A673 (cell line): Measurements from ENCODE around the gene SPTA1.

ENCODE experiments used
- EZH2 ChIP-seq: fragments of 200-600 bp; sonication (generic); IDR thresholded peaks from 2 replicates; pipeline ENCODE4 v1.6.1; 2017; ENCODE audit warnings: borderline replicate concordance, low read depth, mild to moderate bottlenecking, mixed read lengths, antibody characterized with exemption, low read length; ENCODE audit not compliant: poor library complexity, severe bottlenecking
- TF ChIP-seq, protein P1 (sequence below): fragments of 300-800, 200-600 bp; sonication (generic); conservative IDR thresholded peaks from 2 replicates; pipeline ENCODE4 v1.5.1; 2017; ENCODE audit warnings: low read depth, mild to moderate bottlenecking, antibody characterized with exemption, low read length, moderate library complexity, mixed read lengths

DNA sequence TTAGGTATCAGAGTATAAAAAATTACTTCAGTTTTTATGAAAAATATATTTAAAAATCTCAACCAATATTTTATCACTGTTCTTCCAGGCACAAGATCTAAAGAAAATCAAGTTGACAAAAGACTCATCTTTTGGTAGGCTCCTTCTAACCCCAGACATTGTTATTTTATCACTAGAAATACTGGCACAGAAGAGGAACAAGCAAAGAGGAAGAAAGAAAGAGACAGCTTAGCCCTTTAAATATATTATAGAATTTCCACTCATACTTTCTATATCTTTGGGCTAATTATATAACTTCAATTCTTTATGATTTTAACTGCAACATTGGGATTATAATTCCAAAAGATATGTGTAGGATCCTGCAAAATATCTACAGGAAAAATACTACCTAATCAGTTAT is 32.4 kb downstream of the SPTA1 start:
- TF ChIP-seq, protein P1, sequence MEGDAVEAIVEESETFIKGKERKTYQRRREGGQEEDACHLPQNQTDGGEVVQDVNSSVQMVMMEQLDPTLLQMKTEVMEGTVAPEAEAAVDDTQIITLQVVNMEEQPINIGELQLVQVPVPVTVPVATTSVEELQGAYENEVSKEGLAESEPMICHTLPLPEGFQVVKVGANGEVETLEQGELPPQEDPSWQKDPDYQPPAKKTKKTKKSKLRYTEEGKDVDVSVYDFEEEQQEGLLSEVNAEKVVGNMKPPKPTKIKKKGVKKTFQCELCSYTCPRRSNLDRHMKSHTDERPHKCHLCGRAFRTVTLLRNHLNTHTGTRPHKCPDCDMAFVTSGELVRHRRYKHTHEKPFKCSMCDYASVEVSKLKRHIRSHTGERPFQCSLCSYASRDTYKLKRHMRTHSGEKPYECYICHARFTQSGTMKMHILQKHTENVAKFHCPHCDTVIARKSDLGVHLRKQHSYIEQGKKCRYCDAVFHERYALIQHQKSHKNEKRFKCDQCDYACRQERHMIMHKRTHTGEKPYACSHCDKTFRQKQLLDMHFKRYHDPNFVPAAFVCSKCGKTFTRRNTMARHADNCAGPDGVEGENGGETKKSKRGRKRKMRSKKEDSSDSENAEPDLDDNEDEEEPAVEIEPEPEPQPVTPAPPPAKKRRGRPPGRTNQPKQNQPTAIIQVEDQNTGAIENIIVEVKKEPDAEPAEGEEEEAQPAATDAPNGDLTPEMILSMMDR = no peak
- TF ChIP-seq EZH2 = no peak
